GM18517 (cell line): ENCODE data around the gene VAMP5.
"Not testable (repeated sequence)": the region's sequence is repeated elsewhere in the genome, so short reads cannot be mapped to it uniquely, and the experiment has no call there.

Experiments used
- ATAC-seq: cut with Tn5 transposase; IDR thresholded peaks from one replicate; pipeline ENCODE4 v1.9.1; 2021; ENCODE audit warnings: mild to moderate bottlenecking, moderate library complexity; ENCODE audit not compliant: unreplicated experiment

The VAMP5 gene

GRCh38 chr2:85549826-85550225, 34.4 kb upstream of the VAMP5 start:
- ATAC-seq: no peak

GRCh38 chr2:85550486-85550885, 33.7 kb upstream of the VAMP5 start:
- no peak for ATAC-seq

- ATAC-seq: no peak
These were observed 32.2 kb upstream of the VAMP5 start for GRCh38 chr2:85551698-85552678.

- no peak for ATAC-seq
These were observed 31.0 kb upstream of the VAMP5 start for GRCh38 chr2:85553184-85553583.

GRCh38 chr2:85554980-85555612, 29.1 kb upstream of the VAMP5 start:
- no peak for ATAC-seq

GRCh38 chr2:85557130-85557529, 27.1 kb upstream of the VAMP5 start:
- no peak for ATAC-seq

- no peak for ATAC-seq
These were observed 26.1 kb upstream of the VAMP5 start for GRCh38 chr2:85558160-85558559.

- not testable (repeated sequence) for ATAC-seq
These were observed 23.9 kb upstream of the VAMP5 start for GRCh38 chr2:85560403-85560726.

GRCh38 chr2:85560812-85561279, 23.4 kb upstream of the VAMP5 start:
- no peak for ATAC-seq

GRCh38 chr2:85561280-85562212, 22.7 kb upstream of the VAMP5 start, which contains the start of gene GGCX:
Gene GGCX (minus strand): TSS chr2:85561493. CDS start chr2:85561428, 65 bp downstream.
- peak; percentile 75 for ATAC-seq

- no peak for ATAC-seq
These were observed 20.1 kb upstream of the VAMP5 start for GRCh38 chr2:85564144-85564563.

GRCh38 chr2:85566265-85566664, 18.0 kb upstream of the VAMP5 start:
- no peak for ATAC-seq

- ATAC-seq: no peak
These were observed 8.5 kb upstream of the VAMP5 start for GRCh38 chr2:85575739-85576138.

- ATAC-seq: no peak
These were observed 7.2 kb upstream of the VAMP5 start for GRCh38 chr2:85577063-85577385.

- ATAC-seq: peak; percentile 54
These were observed 6.6 kb upstream of the VAMP5 start, which contains the start of gene VAMP8 for GRCh38 chr2:85577386-85578242. Gene VAMP8 (plus strand): TSS chr2:85577586. CDS start chr2:85577647, 61 bp downstream.

GRCh38 chr2:85578243-85579180, 5.7 kb upstream of the VAMP5 start:
- peak; percentile 30 for ATAC-seq

- no peak for ATAC-seq
These were observed 4.8 kb upstream of the VAMP5 start for GRCh38 chr2:85579266-85579935.

GRCh38 chr2:85580206-85580605, 4.0 kb upstream of the VAMP5 start:
- ATAC-seq: no peak
